Calu3 (cell line): ENCODE data around the gene MMP2. TPM values are rescaled to one million over a fixed set of nuclear protein-coding genes. Genes with fewer than 3 reads are reported as not detected.

Source experiments
- BruUV-seq: library from RNA; stranded (reverse); fragments of 400-500 nt; replicated peaks from 2 replicates; lab custom pipeline; 2021; lab: Mats Ljungman, UMichigan
- CTCF ChIA-PET: fragments of 300-600 bp; sonication (Branson Sonifier 250); formaldehyde crosslinking; loops from one replicate; lab custom pipeline; 2022; ENCODE audit warnings: antibody characterized with exemption; lab: Charles Lee
- DNase-seq: peaks from one replicate; pipeline ENCODE4 v3.0.0; 2022
- H3K27ac Mint-ChIP-seq: one replicate; pipeline ENCODE4 v1.8.0; 2022; ENCODE audit warnings: mixed read lengths; ENCODE audit not compliant: unreplicated experiment
- H3K27me3 Mint-ChIP-seq: one replicate; pipeline ENCODE4 v1.8.0; 2022; ENCODE audit warnings: mixed read lengths; ENCODE audit not compliant: unreplicated experiment
- H3K36me3 Mint-ChIP-seq: one replicate; pipeline ENCODE4 v1.8.0; 2022; ENCODE audit warnings: mild to moderate bottlenecking, moderate library complexity, mixed read lengths; ENCODE audit not compliant: insufficient read depth, unreplicated experiment
- H3K4me1 Mint-ChIP-seq: one replicate; pipeline ENCODE4 v1.8.0; 2022; ENCODE audit warnings: mild to moderate bottlenecking, low read depth, mixed read lengths; ENCODE audit not compliant: unreplicated experiment
- H3K4me3 Mint-ChIP-seq: one replicate; pipeline ENCODE4 v1.8.0; 2022; ENCODE audit warnings: mild to moderate bottlenecking, low read depth, moderate library complexity, mixed read lengths; ENCODE audit not compliant: unreplicated experiment
- H3K9me3 Mint-ChIP-seq: one replicate; pipeline ENCODE4 v1.8.0; 2022; ENCODE audit warnings: low read depth, mixed read lengths; ENCODE audit not compliant: unreplicated experiment
- intact Hi-C: fragments of 100-400 bp; cut with micrococcal nuclease; formaldehyde crosslinking; loops from one replicate; pipeline ENCODE4 v1.10.0; 2022; ENCODE audit not compliant: unreplicated experiment
- total RNA-seq: library from RNA; stranded (reverse); gene quantifications from 2 replicates; pipeline ENCODE4 v1.2.3, GENCODE V29; 2022
- TF ChIP-seq, protein P1 (sequence below): fragments of 200-600 bp; IDR thresholded peaks from one replicate; pipeline ENCODE4 v1.8.0; 2022; ENCODE audit warnings: antibody characterized with exemption; ENCODE audit not compliant: unreplicated experiment

Gene MMP2
- total RNA-seq, 1 experiment from 2014 or later, result not detected

DNA sequence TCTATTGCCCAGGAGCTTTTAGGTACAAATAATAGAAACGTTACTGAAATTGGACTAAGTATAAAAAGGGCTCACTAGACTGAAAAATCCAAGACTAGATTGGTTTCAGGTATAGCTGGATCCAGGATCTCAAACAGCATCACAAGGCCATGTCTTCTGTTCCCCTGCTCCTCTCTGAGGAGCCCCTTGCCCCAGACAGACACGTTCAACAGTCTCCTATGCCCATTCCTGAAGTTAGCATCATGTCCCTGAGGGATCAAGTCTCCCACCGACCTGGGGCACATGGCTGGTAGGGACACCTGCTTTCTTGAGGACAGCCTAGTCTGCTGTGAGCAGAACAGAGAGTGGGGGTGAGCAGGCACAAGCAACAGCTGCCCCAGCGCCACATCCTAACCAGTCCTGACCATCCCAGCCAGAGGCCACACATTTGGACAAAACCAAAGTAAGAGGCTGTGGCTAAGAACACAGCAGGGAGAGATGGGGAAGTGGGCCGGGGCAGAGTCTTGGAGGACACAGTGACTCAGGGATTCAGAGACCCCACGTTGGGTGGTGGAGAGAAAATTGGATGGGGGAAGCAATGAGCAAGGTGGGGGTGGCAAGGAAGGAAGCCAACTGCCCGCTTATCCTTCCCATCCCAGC is 10.5 kb upstream of the MMP2 start:
- no peaks in the 10 kb centered on the region for H3K36me3 Mint-ChIP-seq
- no peak overlapping the region for H3K27ac Mint-ChIP-seq
- CTCF ChIA-PET, result no interaction called here
- no peak overlapping the region for H3K4me3 Mint-ChIP-seq
- TF ChIP-seq, protein P1, sequence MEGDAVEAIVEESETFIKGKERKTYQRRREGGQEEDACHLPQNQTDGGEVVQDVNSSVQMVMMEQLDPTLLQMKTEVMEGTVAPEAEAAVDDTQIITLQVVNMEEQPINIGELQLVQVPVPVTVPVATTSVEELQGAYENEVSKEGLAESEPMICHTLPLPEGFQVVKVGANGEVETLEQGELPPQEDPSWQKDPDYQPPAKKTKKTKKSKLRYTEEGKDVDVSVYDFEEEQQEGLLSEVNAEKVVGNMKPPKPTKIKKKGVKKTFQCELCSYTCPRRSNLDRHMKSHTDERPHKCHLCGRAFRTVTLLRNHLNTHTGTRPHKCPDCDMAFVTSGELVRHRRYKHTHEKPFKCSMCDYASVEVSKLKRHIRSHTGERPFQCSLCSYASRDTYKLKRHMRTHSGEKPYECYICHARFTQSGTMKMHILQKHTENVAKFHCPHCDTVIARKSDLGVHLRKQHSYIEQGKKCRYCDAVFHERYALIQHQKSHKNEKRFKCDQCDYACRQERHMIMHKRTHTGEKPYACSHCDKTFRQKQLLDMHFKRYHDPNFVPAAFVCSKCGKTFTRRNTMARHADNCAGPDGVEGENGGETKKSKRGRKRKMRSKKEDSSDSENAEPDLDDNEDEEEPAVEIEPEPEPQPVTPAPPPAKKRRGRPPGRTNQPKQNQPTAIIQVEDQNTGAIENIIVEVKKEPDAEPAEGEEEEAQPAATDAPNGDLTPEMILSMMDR, result no peak
- BruUV-seq, result no TSS peak
- peaks cover 14% of the 10 kb centered on the region for H3K27me3 Mint-ChIP-seq
- DNase-seq, result no peak
- H3K4me1 Mint-ChIP-seq, result peaks cover 9% of the 10 kb centered on the region
- intact Hi-C loops, result loop anchor here (10.0 kb wide), 1 partner anchor 176 kb away; no protein-coding TSS in a partner anchor
- no peaks in the 10 kb centered on the region for H3K9me3 Mint-ChIP-seq

DNA sequence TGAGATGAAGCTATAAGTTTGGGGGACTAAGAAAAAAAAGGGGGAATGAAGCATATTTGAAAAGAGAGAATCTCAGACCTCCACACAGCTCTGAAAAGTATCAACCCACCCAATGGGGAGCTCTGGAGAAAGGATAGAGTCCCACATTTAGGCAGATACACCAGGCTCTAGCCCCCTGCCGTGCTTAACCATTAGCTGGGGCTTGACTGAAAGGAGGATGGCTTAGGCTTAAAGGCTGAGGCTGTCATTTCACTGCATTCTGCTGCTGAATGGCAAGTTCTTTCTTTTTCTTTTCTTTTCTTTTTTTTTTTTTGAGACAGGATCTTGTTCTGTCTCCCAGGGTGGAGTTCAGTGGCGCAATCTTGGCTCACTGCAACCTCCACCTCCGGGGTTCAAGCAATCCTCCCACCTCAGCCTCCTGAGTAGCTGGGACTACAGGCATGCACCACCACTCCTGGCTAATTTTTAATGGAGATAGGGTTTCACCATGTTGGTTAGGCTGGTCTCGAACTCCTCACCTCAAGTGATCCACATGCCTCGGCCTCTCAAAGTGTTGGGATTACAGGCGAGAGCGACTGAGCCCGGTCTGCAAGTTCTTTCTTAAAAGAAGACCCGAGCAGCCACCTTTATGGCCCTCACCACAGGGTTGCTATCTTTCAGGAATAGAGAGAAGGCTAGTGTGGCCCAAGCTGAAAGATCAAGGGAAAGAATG is 9.0 kb upstream of the MMP2 start:
- no peak overlapping the region for H3K27ac Mint-ChIP-seq
- no TSS peak for BruUV-seq
- H3K4me1 Mint-ChIP-seq, result peaks cover 9% of the 10 kb centered on the region
- H3K9me3 Mint-ChIP-seq, result no peaks in the 10 kb centered on the region
- H3K4me3 Mint-ChIP-seq, result no peak overlapping the region
- peaks cover 28% of the 10 kb centered on the region for H3K27me3 Mint-ChIP-seq
- TF ChIP-seq, protein P1, result no peak
- intact Hi-C loops, result loop anchor here (10.0 kb wide), 1 partner anchor 175 kb away; no protein-coding TSS in a partner anchor
- H3K36me3 Mint-ChIP-seq, result no peaks in the 10 kb centered on the region
- no peak for DNase-seq
- CTCF ChIA-PET, result interaction anchor here (0.7 kb wide), 1 partner anchor 357 kb away, joined by 3 read pairs; no protein-coding TSS in a partner anchor

DNA sequence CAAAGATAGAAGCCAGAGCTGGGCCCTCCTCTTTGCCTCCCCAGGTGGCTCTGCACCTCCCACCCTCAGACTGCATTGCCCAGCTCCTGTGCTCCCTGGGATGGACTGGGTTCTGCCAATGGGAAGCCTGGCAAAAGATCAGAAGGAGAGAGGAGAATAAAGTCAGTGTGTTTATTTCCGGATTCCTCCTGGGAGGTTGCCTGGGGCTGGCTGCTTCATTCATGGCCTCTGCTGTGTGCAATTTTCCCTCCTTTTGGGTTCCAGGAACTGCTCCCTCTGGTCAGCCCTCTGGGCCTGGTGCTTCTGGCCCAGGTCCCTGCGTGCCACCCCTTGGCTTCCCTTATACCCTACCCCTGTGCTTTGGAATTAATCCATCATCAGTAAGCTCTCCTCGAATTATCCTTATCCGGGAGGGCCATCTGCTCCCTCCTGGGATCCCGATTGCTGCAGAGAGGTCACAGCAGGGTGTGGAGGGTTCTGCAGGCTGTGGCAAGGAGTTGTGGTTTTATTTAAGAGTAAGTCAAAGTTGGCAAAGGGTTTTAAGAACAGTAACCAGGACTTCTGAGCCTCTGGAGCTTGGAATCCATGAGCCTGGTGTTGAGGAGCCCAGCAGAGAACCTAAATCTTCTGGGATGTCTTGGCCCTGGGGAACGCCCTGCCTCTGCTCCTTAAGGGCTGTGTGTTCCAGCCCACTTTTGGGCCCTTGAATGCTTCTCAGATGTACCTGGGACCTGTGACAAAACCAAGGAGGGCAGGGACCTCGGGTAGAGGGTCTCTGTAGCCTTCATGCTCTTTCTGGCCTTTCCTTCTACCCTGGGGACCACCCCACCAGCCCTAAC is 8.2 kb upstream of the MMP2 start:
- no TSS peak for BruUV-seq
- H3K9me3 Mint-ChIP-seq, result no peaks in the 10 kb centered on the region
- intact Hi-C loops, result no loop called here
- H3K27ac Mint-ChIP-seq, result no peak overlapping the region
- CTCF ChIA-PET, result interaction anchor here (0.8 kb wide), 1 partner anchor 74 kb away, joined by 3 read pairs; no protein-coding TSS in a partner anchor
- peak; percentile 11 for DNase-seq
- H3K4me3 Mint-ChIP-seq, result no peak overlapping the region
- peaks cover 36% of the 10 kb centered on the region for H3K27me3 Mint-ChIP-seq
- TF ChIP-seq, protein P1, result no peak
- peaks cover 9% of the 10 kb centered on the region for H3K4me1 Mint-ChIP-seq
- no peaks in the 10 kb centered on the region for H3K36me3 Mint-ChIP-seq

DNA sequence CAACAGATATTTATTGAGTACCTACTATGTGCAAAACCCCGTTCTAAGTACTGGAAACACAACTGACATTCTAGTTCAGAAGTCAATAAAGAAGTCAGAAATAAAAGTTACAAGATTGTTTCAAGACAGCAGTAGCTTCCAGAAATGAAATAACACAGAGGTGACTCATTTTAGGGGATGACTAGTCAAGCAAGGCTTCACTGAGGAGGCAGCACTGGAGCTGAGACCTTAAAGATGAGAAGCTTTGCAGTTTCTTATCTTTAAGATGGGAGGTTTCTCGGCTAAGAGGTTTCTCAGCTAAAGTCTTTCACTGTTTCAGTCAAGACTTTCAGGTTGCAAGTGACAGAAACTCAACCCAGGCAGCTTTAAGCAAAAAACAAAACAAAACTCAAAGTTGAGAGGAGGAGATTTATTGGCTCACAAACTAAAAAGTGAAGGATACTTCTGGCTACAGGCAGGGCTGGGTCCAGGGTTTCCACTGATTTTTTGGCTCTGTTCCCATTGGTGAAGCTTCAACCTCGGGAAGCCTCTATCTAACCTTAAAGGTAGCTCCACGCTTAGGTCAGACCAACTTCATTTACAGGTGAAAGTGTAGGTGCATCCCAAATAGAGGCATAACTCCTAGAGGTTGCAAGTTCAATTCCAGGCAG is 7.4 kb upstream of the MMP2 start:
- TF ChIP-seq, protein P1, result no peak
- no peak for DNase-seq
- H3K4me3 Mint-ChIP-seq, result no peak overlapping the region
- H3K36me3 Mint-ChIP-seq, result no peaks in the 10 kb centered on the region
- CTCF ChIA-PET, result interaction anchor here (0.8 to 1.0 kb wide), 2 partner anchors 66 to 73 kb away, joined by 3 read pairs; no protein-coding TSS in a partner anchor
- H3K9me3 Mint-ChIP-seq, result no peaks in the 10 kb centered on the region
- BruUV-seq, result no TSS peak
- peaks cover 9% of the 10 kb centered on the region for H3K4me1 Mint-ChIP-seq
- intact Hi-C loops, result no loop called here
- peaks cover 44% of the 10 kb centered on the region for H3K27me3 Mint-ChIP-seq
- no peak overlapping the region for H3K27ac Mint-ChIP-seq
